Measurements from ENCODE around the gene PALMD. TPM values are rescaled to one million over a fixed set of nuclear protein-coding genes. Genes with fewer than 3 reads are reported as not detected.

PALMD gene
- polyA plus RNA-seq, 2 of the 4 experiments (the other 2 are of a cell fraction): 0.92 to 3.1 TPM

GRCh38 chr1:99675994-99676393 lies 30.1 kb downstream of the PALMD start:
- H3K4me1 ChIP-seq: peaks cover 19% of the 10 kb centered on the region; the same call in 1 of the 3 replicates
- no peak for DNase-seq (ENCODE audit: low read depth in 1 of 2, low spot score in 1 of 2)
- no peak for FAIRE-seq
- CTCF ChIA-PET: no interaction called here
- no peaks in the 10 kb centered on the region for H3K9me3 ChIP-seq
- 87% methylated on average over 1 of the region's 1 CpG for WGBS (ENCODE audit: missing lambda C conversion rate)
- no peak overlapping the region for H3K4me3 ChIP-seq
- POLR2A ChIA-PET: no interaction called here
- TF ChIP-seq RNF2 (IDR thresholded peaks at IDR 0.05; ENCODE audit: borderline replicate concordance, low read depth) (no peak), CEBPB (IDR thresholded peaks at IDR 0.05) (no peak), MAZ (IDR thresholded peaks at IDR 0.05; ENCODE audit: borderline replicate concordance, low read depth, low read length) (no peak), ZSCAN20 (CRISPR knock-in tag; IDR thresholded peaks at IDR 0.05) (no peak), PHF8 (IDR thresholded peaks at IDR 0.05; ENCODE audit: borderline replicate concordance, low read depth) (no peak), CBX2 (IDR thresholded peaks at IDR 0.05; ENCODE audit: borderline replicate concordance, low read depth) (no peak), POLR2A (IDR thresholded peaks at IDR 0.05; ENCODE audit: low read length) (no peak), POLR2AphosphoS2 (conservative IDR thresholded peaks at IDR 0.05; ENCODE audit: low read length) (no peak)
- ATAC-seq: no peak
- H3K27ac ChIP-seq: no peak overlapping the region
- no peak overlapping the region for H3K4me2 ChIP-seq

GRCh38 chr1:99676876-99677275 lies 31.0 kb downstream of the PALMD start:
- H3K4me2 ChIP-seq: no peak overlapping the region
- no peaks in the 10 kb centered on the region for H3K9me3 ChIP-seq
- POLR2A ChIA-PET: no interaction called here
- CTCF ChIA-PET: no interaction called here
- ATAC-seq (no peak), FAIRE-seq (no peak), DNase-seq (ENCODE audit: low read depth in 1 of 2, low spot score in 1 of 2) (no peak)
- no peak overlapping the region for H3K27ac ChIP-seq
- H3K4me3 ChIP-seq: no peak overlapping the region
- peaks cover 19% of the 10 kb centered on the region; the same call in 2 of the 3 replicates for H3K4me1 ChIP-seq
- no peak for TF ChIP-seq RNF2 (IDR thresholded peaks at IDR 0.05; ENCODE audit: borderline replicate concordance, low read depth)
- no peak for TF ChIP-seq HEYL (CRISPR knock-in tag; IDR thresholded peaks at IDR 0.05)
- no peak for TF ChIP-seq TP53 (CRISPR knock-in tag; IDR thresholded peaks at IDR 0.05)
- no peak for TF ChIP-seq GATA3 (IDR thresholded peaks at IDR 0.05; ENCODE audit: borderline replicate concordance)
- no peak for TF ChIP-seq RARB (CRISPR knock-in tag; IDR thresholded peaks at IDR 0.05)
- no peak for TF ChIP-seq MYC (IDR thresholded peaks at IDR 0.05; ENCODE audit: borderline replicate concordance, low read length)
- no peak for TF ChIP-seq ZC3H11A (IDR thresholded peaks at IDR 0.05)
- no peak for TF ChIP-seq POLR2A (IDR thresholded peaks at IDR 0.05; ENCODE audit: low read length)

GRCh38 chr1:99677416-99677815 lies 31.5 kb downstream of the PALMD start:
- 77% methylated on average over 2 of the region's 2 CpGs for WGBS (ENCODE audit: missing lambda C conversion rate)
- peaks cover 16% of the 10 kb centered on the region; the same call in 1 of the 3 replicates for H3K4me1 ChIP-seq
- H3K27ac ChIP-seq: no peak overlapping the region
- ATAC-seq: no peak
- H3K4me2 ChIP-seq: no peak overlapping the region
- ChIA-PET CTCF (no interaction called here), POLR2A (no interaction called here)
- DNase-seq (ENCODE audit: low read depth in 1 of 2, low spot score in 1 of 2): no peak
- TF ChIP-seq ZFP36 (IDR thresholded peaks at IDR 0.05; ENCODE audit: borderline replicate concordance, partially characterized antibody) (no peak), HES2 (IDR thresholded peaks at IDR 0.05) (no peak), RAD21 (conservative IDR thresholded peaks at IDR 0.05 in 1 of 2, IDR thresholded peaks at IDR 0.05 in 1 of 2) (no peak), HOXA7 (CRISPR knock-in tag; IDR thresholded peaks at IDR 0.05) (no peak), EP300 (IDR thresholded peaks at IDR 0.05) (no peak), FOSL2 (IDR thresholded peaks at IDR 0.05) (no peak), FOSL2 (CRISPR knock-in tag; IDR thresholded peaks at IDR 0.05) (no peak), EHF (CRISPR knock-in tag; IDR thresholded peaks at IDR 0.05) (no peak), POLR2A (IDR thresholded peaks at IDR 0.05; ENCODE audit: low read length) (no peak), HOXB13 (CRISPR knock-in tag; IDR thresholded peaks at IDR 0.05; ENCODE audit: low read depth) (no peak), MYC (IDR thresholded peaks at IDR 0.05; ENCODE audit: borderline replicate concordance, low read length) (no peak), RARB (CRISPR knock-in tag; IDR thresholded peaks at IDR 0.05) (no peak), SMC3 (IDR thresholded peaks at IDR 0.05) (no peak), PBX3 (IDR thresholded peaks at IDR 0.05) (no peak), MAFK (IDR thresholded peaks at IDR 0.05; ENCODE audit: partially characterized antibody) (no peak), ZNF302 (CRISPR knock-in tag; IDR thresholded peaks at IDR 0.05) (no peak), BCL3 (IDR thresholded peaks at IDR 0.05) (no peak), NPAS2 (CRISPR knock-in tag; IDR thresholded peaks at IDR 0.05; ENCODE audit: borderline replicate concordance) (no peak), NFE2L2 (conservative IDR thresholded peaks at IDR 0.05; ENCODE audit: low read length) (no peak)
- FAIRE-seq: no peak
- no peak overlapping the region for H3K4me3 ChIP-seq
- H3K9me3 ChIP-seq: no peaks in the 10 kb centered on the region

Data from A549 (cell line).